Transverse colon (tissue), 4 donors: ENCODE results near the gene AKT3. TPM values are rescaled to one million over a fixed set of nuclear protein-coding genes. Genes with fewer than 3 reads are reported as not detected.
A peak's percentile ranks its signal among the peaks of the same experiment; 100 is the strongest.

Experiments
- DNase-seq: peaks from one replicate; pipeline ENCODE4 v3.0.0-alpha.2; 2019
- H3K27ac ChIP-seq, 4 donors: fragments of 200-600 bp; sonication (generic); 2 replicates each; pipeline ENCODE4 v1.5.1; 2016 to 2018; ENCODE audit warnings: inconsistent platforms in 4 of 4
- H3K27me3 ChIP-seq: fragments of 200-600 bp; sonication (generic); 2 replicates; pipeline ENCODE4 v1.5.1; 2017; ENCODE audit warnings: inconsistent platforms
- H3K36me3 ChIP-seq, 4 donors: fragments of 200-600 bp; sonication (generic); 2 replicates each; pipeline ENCODE4 v1.5.1; 2017 to 2019; ENCODE audit warnings: inconsistent platforms in 4 of 4
- H3K4me1 ChIP-seq, 4 donors: fragments of 200-600 bp; sonication (generic); 2 replicates each; pipeline ENCODE4 v1.5.1; 2017 to 2020; ENCODE audit warnings: inconsistent platforms in 4 of 4
- H3K4me3 ChIP-seq, 4 donors: fragments of 200-600 bp; sonication (generic); 1 replicate in 1 of 4; 2 replicates in 3 of 4; pipeline versions ENCODE4 v1.5.1 to v1.6.1; 2017 to 2019; ENCODE audit warnings: inconsistent platforms in 4 of 4
- H3K9me3 ChIP-seq, 2 donors: fragments of 200-600 bp; sonication (generic); 2 replicates each; pipeline ENCODE4 v1.5.1; 2017 to 2019; ENCODE audit warnings: inconsistent platforms in 2 of 2
- CTCF ChIP-seq, 5 experiments: fragments of 200-600 bp in 3 of 5; fragments of 450-650 bp in 2 of 5; sonication (generic) in 3 of 5; IDR thresholded peaks; 1 replicate in 2 of 5; 2 replicates in 3 of 5; pipeline ENCODE4 v1.5.1; 2016 to 2017; ENCODE audit warnings: antibody characterized with exemption in 5 of 5, inconsistent platforms in 3 of 5, mild to moderate bottlenecking in 2 of 5, moderate library complexity in 1 of 5
- EP300 ChIP-seq: sonication (generic); formaldehyde crosslinking; IDR thresholded peaks from one replicate; pipeline ENCODE4 v1.6.1; 2017; ENCODE audit warnings: antibody characterized with exemption, low read depth
- POLR2A ChIP-seq: fragments of 450-650 bp; IDR thresholded peaks from one replicate; pipeline ENCODE4 v1.6.1; 2016; ENCODE audit warnings: antibody characterized with exemption, mild to moderate bottlenecking, moderate library complexity
- POLR2AphosphoS5 ChIP-seq, 3 donors: sonication (generic); formaldehyde crosslinking; IDR thresholded peaks; one replicate each; pipeline ENCODE4 v1.6.1; 2016; ENCODE audit warnings: antibody characterized with exemption in 3 of 3
- WGBS, 2 donors: methylation state at CpG; one replicate each; pipeline ENCODE4 v1.1.5; 2018; ENCODE audit warnings: low coverage in 1 of 2; 5-methylcytosine and 5-hydroxymethylcytosine counted together
- in situ Hi-C, 4 donors: fragments of 200-750 bp; cut with MboI; loops; one replicate each; pipeline versions ENCODE4 v1.15.0 to v1.15.1; 2017; ENCODE audit warnings: low sequenced_read_pairs in 3 of 4, low pct_ligation_motif_present in 1 of 4, low pct_unique_long_range_greater_than_20kb in 1 of 4
- intact Hi-C: fragments of 100-400 bp; cut with DNase I; formaldehyde crosslinking; loops from one replicate; pipeline ENCODE4 v1.15.1; 2023; ENCODE audit warnings: low total_unique reads
- total RNA-seq, 4 donors: library from RNA; depleted of rRNA; stranded (reverse); fragments of >200 nt; gene quantifications; one replicate each; pipeline ENCODE4 v1.1.0, GENCODE V29; 2016

Gene AKT3
- total RNA-seq, 4 donors from 2014 or later, result 9.8 to 27.2 (median 19.4) TPM

- H3K27me3 ChIP-seq, result no peaks in the 10 kb centered on the region
- H3K9me3 ChIP-seq, result no peaks in the 10 kb centered on the region
- TF ChIP-seq EP300, result no peak
- TF ChIP-seq POLR2A, result no peak
- TF ChIP-seq CTCF (IDR thresholded peaks at IDR 0.05), result no peak
- TF ChIP-seq POLR2AphosphoS5 (IDR thresholded peaks at IDR 0.05), result no peak
- H3K4me1 ChIP-seq, result peaks cover 0 to 6% (median 1%) of the 10 kb centered on the region in 4 donors
- H3K4me3 ChIP-seq, result no peak overlapping the region
- intact Hi-C loops, result no loop called here
- peak overlapping the region; percentile 50 to 81 (median 69) for H3K27ac ChIP-seq
- in situ Hi-C loops, result no loop called here
- no peaks in the 10 kb centered on the region for H3K36me3 ChIP-seq
- no peak for DNase-seq
- WGBS, 2 donors, result 75% methylated on average over 19 of the region's 19 CpGs; no CpG with 5 or more reads in 1 of the 2 donors
Observed at GRCh38 chr1:243496187-243496646, 353.8 kb downstream of the AKT3 start.

GRCh38 chr1:243495442-243496186 lies 354.4 kb downstream of the AKT3 start:
- Histone ChIP-seq H3K36me3 (no peaks in the 10 kb centered on the region), H3K27me3 (no peaks in the 10 kb centered on the region), H3K4me1 (peaks cover 0 to 6% (median 1%) of the 10 kb centered on the region in 4 donors), H3K4me3 (no peak overlapping the region), H3K27ac (peak overlapping the region; percentile 50 to 81 (median 69)), H3K9me3 (no peaks in the 10 kb centered on the region)
- intact Hi-C loops (no loop called here), in situ Hi-C loops (no loop called here)
- TF ChIP-seq POLR2A, result no peak
- DNase-seq, result no peak
- WGBS, 2 donors, result 38 to 88% methylated on average over 2 to 21 of the region's 24 CpGs

DNA sequence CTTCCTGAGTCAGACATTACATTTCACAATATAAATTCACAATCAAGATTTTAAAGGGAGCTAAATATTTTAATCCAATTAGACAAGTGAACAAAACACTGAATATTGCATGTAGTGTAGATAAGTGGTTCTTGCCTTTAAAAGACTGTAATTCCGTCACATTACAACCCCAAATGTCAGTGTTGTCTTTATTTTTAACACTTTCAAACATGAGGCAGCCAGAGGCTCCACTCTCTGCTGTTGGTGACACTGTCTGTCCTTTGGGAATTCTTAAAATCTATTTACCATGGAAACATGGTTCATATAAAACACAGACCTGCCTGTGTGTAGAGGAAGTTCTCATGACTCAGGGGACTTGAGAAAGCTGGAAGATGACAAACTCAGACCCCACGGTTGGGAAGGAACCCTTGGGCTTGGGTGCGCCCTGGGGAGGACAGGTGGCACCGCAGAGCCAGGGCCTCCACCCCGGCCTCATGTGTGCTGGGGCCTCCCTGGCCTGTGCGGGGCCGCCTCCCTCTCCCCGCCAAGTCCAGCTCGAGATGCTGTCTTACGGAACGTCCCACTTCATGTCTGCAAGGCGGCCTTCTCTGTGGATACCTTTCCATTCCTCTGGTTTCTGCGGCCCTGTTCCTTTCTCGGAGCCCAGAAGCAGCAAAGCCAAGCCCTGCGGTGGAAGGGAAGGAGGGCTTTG lies 355.2 kb downstream of the AKT3 start:
- TF ChIP-seq POLR2A, result no peak
- TF ChIP-seq POLR2AphosphoS5 (IDR thresholded peaks at IDR 0.05), result no peak
- TF ChIP-seq EP300, result no peak
- TF ChIP-seq CTCF (IDR thresholded peaks at IDR 0.05), result no peak
- Histone ChIP-seq H3K27me3 (no peaks in the 10 kb centered on the region), H3K4me3 (no peak overlapping the region), H3K36me3 (no peaks in the 10 kb centered on the region), H3K9me3 (no peaks in the 10 kb centered on the region), H3K27ac (peak overlapping the region in 3 of 4 donors; percentile 63 to 81 (median 75)), H3K4me1 (peaks cover 0 to 6% (median 1%) of the 10 kb centered on the region in 4 donors)
- WGBS, 2 donors, result 63 to 94% methylated on average over 1 to 15 of the region's 15 CpGs
- in situ Hi-C loops, result no loop called here
- DNase-seq, result no peak
- intact Hi-C loops, result no loop called here

DNA sequence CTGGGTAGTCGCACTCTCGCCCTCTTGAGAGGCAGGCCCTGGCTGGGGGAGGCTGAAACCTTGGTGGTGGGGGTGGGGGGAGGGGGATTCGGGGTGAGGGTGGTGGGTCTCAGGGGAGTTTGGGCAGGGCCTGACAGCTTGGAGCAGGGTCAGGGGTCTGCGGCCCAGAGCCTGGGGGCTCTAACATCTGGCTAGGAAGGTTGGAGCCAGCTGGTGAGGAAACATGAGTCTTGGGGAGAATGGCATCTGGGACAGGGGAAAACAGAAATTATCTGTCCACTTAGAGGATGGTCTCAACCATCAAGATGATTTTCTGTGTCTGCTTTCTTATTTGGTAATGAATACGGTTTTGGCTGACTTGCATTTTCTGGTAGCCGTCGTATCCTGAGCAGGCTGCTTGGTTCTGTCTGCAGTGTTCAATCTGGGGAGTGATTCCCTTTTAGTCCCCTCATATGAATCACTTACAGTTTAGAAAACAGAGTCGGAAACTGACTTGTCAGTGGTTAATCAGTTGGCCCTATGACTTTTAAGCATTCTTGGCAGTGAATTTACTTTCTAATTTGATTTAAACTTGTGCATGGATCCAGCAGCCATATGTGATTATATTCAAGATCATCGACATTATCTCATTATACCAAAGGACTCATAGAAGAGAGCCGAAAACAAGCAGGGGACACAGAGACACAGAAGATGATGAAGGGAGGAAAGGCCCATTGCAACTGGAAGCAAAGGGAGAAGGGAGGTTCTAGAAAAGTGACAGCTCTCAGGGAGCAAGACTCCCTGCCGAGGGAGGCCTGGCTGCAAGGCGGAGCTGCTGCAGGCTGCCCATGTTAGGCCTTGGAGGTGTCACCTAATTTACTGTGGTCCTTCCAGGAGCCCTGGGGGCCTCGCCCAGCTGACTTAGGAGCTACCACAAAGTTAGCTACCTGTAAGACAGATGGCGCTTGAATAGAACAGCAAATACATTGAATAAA lies 356.6 kb downstream of the AKT3 start:
- TF ChIP-seq POLR2AphosphoS5 (IDR thresholded peaks at IDR 0.05) (no peak), CTCF (IDR thresholded peaks at IDR 0.05) (no peak), EP300 (no peak), POLR2A (no peak)
- Histone ChIP-seq H3K36me3 (no peaks in the 10 kb centered on the region), H3K9me3 (no peaks in the 10 kb centered on the region), H3K27ac (no peak overlapping the region), H3K27me3 (no peaks in the 10 kb centered on the region), H3K4me3 (no peak overlapping the region), H3K4me1 (peaks cover 0 to 6% (median 1%) of the 10 kb centered on the region in 4 donors)
- WGBS, 2 donors, result 69 to 93% methylated on average over 7 to 14 of the region's 14 CpGs
- intact Hi-C loops (no loop called here), in situ Hi-C loops (no loop called here)
- DNase-seq, result no peak
